ENCODE results near the gene TRAF7. TPM values are rescaled to one million over a fixed set of nuclear protein-coding genes. Genes with fewer than 3 reads are reported as not detected.

Gene TRAF7
- polyA plus RNA-seq, 3 donors = 48.0 to 58.5 (median 49.3) TPM

DNA sequence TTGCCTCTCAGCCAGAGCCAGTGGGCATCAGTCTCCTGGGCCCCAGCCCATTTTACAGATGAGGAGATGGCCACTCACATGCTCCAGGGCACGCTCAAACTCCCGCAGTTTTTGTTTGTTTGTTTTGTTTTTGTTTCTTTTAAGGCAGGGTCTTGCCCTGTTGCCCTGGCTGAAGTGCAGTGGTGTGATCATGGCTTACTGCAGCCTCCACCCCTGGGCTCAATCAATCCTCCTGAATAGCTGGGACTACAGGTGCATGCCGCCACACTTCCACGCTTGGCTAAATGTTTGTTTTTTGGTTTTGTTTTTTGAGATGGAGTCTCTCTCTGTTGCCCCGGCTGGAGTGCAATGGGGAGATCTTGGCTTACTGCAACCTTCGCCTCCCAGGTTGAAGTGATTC lies 71.3 kb downstream of the TRAF7 start:
- DNase-seq (ENCODE audit: extremely low read depth in 1 of 11, low read depth in 9 of 11, low spot score in 4 of 11) = no peak

Other genes starting within 250 kb of the TRAF7 start
- gene HS3ST6, start 237.4 kb upstream of the TRAF7 start, polyA plus RNA-seq (ENCODE audit: insufficient read length in 3 of 3) = under 1 TPM; 0.20 to 0.32 (median 0.27) TPM
- 10 to 100 TPM; 62.1 to 73.9 (median 67.3) TPM for gene MSRB1, start 212.6 kb upstream of the TRAF7 start, polyA plus RNA-seq (ENCODE audit: insufficient read length in 3 of 3)
- gene RPL3L, start 201.1 kb upstream of the TRAF7 start, polyA plus RNA-seq (ENCODE audit: insufficient read length in 3 of 3) = under 1 TPM; 0.16 to 0.23 (median 0.17) TPM
- 100 to 1,000 TPM; 121 to 154 (median 124) TPM for gene NDUFB10, start 196.2 kb upstream of the TRAF7 start, polyA plus RNA-seq (ENCODE audit: insufficient read length in 3 of 3)
- 1,000 to 10,000 TPM; 1,794 to 2,026 (median 1,887) TPM for gene RPS2, start 191.0 kb upstream of the TRAF7 start, polyA plus RNA-seq (ENCODE audit: insufficient read length in 3 of 3)
- gene RNF151, start 188.9 kb upstream of the TRAF7 start, polyA plus RNA-seq (ENCODE audit: insufficient read length in 3 of 3) = under 1 TPM in 1 of 3 donors, not detected in 2; 0.13 TPM
- 10 to 100 TPM; 28.6 to 44.0 (median 41.6) TPM for gene TBL3, start 183.7 kb upstream of the TRAF7 start, polyA plus RNA-seq (ENCODE audit: insufficient read length in 3 of 3)
- gene NOXO1, start 174.3 kb upstream of the TRAF7 start, polyA plus RNA-seq (ENCODE audit: insufficient read length in 3 of 3) = 1 to 10 TPM in 2 of 3 donors, under 1 TPM in 1; 0.61 to 1.6 (median 1.1) TPM
- 10 to 100 TPM; 21.5 to 31.4 (median 26.9) TPM for gene GFER, start 171.6 kb upstream of the TRAF7 start, polyA plus RNA-seq (ENCODE audit: insufficient read length in 3 of 3)
- 1 to 10 TPM; 1.6 to 2.6 (median 1.9) TPM for gene SYNGR3, start 165.8 kb upstream of the TRAF7 start, polyA plus RNA-seq (ENCODE audit: insufficient read length in 3 of 3)
- gene ZNF598, start 146.0 kb upstream of the TRAF7 start, polyA plus RNA-seq (ENCODE audit: insufficient read length in 3 of 3) = 10 to 100 TPM; 16.6 to 28.6 (median 27.3) TPM
- 10 to 100 TPM in 1 of 3 donors, 1 to 10 TPM in 2; 3.8 to 12.4 (median 8.2) TPM for gene NPW, start 136.0 kb upstream of the TRAF7 start, polyA plus RNA-seq (ENCODE audit: insufficient read length in 3 of 3)
- 100 to 1,000 TPM in 2 of 3 donors, 10 to 100 TPM in 1; 82.6 to 162 (median 147) TPM for gene NHERF2, start 128.9 kb upstream of the TRAF7 start, polyA plus RNA-seq (ENCODE audit: insufficient read length in 3 of 3)
- 10 to 100 TPM; 15.2 to 26.1 (median 19.9) TPM for gene NTHL1, start 107.9 kb upstream of the TRAF7 start, polyA plus RNA-seq (ENCODE audit: insufficient read length in 3 of 3)
- gene TSC2, start 107.8 kb upstream of the TRAF7 start, polyA plus RNA-seq (ENCODE audit: insufficient read length in 3 of 3) = 100 to 1,000 TPM; 138 to 170 (median 151) TPM
- 100 to 1,000 TPM in 2 of 3 donors, 10 to 100 TPM in 1; 53.6 to 123 (median 101) TPM for gene PKD1, start 19.9 kb upstream of the TRAF7 start, polyA plus RNA-seq (ENCODE audit: insufficient read length in 3 of 3)
- 1 to 10 TPM; 2.6 to 3.4 (median 3.0) TPM for gene RAB26, start 7.2 kb upstream of the TRAF7 start, polyA plus RNA-seq (ENCODE audit: insufficient read length in 3 of 3)
- 1 to 10 TPM in 2 of 3 donors, under 1 TPM in 1; 1.00 to 2.4 (median 1.9) TPM for gene CASKIN1, start 40.8 kb downstream of the TRAF7 start, polyA plus RNA-seq (ENCODE audit: insufficient read length in 3 of 3)
- 10 to 100 TPM; 41.6 to 55.8 (median 44.5) TPM for gene MLST8, start 49.7 kb downstream of the TRAF7 start, polyA plus RNA-seq (ENCODE audit: insufficient read length in 3 of 3)
- gene BRICD5, start 55.1 kb downstream of the TRAF7 start, polyA plus RNA-seq (ENCODE audit: insufficient read length in 3 of 3) = 10 to 100 TPM in 1 of 3 donors, 1 to 10 TPM in 2; 4.5 to 11.0 (median 7.9) TPM
- 10 to 100 TPM; 13.0 to 17.1 (median 14.9) TPM for gene PGP, start 59.1 kb downstream of the TRAF7 start, polyA plus RNA-seq (ENCODE audit: insufficient read length in 3 of 3)
- 10 to 100 TPM; 13.0 to 24.9 (median 22.5) TPM for gene E4F1, start 67.8 kb downstream of the TRAF7 start, polyA plus RNA-seq (ENCODE audit: insufficient read length in 3 of 3)
- 1 to 10 TPM in 2 of 3 donors, under 1 TPM in 1; 0.36 to 1.4 (median 1.4) TPM for gene DNASE1L2, start 80.7 kb downstream of the TRAF7 start, polyA plus RNA-seq (ENCODE audit: insufficient read length in 3 of 3)
- 10 to 100 TPM; 59.0 to 76.2 (median 72.2) TPM for gene ECI1, start 95.8 kb downstream of the TRAF7 start, polyA plus RNA-seq (ENCODE audit: insufficient read length in 3 of 3)
- 100 to 1,000 TPM; 194 to 231 (median 219) TPM for gene RNPS1, start 112.3 kb downstream of the TRAF7 start, polyA plus RNA-seq (ENCODE audit: insufficient read length in 3 of 3)
- 1 to 10 TPM; 5.2 to 6.9 (median 6.3) TPM for gene ABCA3, start 184.9 kb downstream of the TRAF7 start, polyA plus RNA-seq (ENCODE audit: insufficient read length in 3 of 3)

All from renal cortex interstitium (tissue), 11 donors.